ENCODE measurements around the gene LDLRAD4.

DNA sequence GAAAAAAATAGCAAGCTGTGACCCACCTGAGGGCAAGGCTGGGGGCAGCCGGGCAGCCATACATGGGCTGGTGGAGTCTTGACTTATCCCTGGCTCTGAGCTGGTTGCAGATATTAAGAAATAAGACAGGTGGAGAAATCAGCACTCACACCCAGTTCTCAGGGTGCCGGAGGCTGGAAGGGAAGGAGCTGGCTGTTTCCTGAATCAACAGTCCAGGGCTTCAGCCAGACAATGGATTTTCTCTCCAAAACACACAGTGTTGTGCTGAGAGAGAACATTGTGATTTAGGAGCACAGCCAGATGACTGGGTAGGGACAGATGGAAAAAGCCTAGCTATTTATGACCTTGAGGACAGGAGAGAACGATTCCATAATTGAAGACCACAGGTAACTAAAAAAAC lies 208.8 kb downstream of the LDLRAD4 start:
- TF ChIP-seq FOXM1 (IDR thresholded peaks at IDR 0.05; ENCODE audit: borderline replicate concordance), result no peak
- no peak for TF ChIP-seq SUZ12 (IDR thresholded peaks at IDR 0.05)
- TF ChIP-seq L3MBTL2 (conservative IDR thresholded peaks at IDR 0.05), result no peak
- no peak for TF ChIP-seq ELF4 (IDR thresholded peaks at IDR 0.05)
- no peak for TF ChIP-seq CTBP1 (IDR thresholded peaks at IDR 0.05; ENCODE audit: borderline replicate concordance)
- TF ChIP-seq ARNT (IDR thresholded peaks at IDR 0.05), result no peak
- TF ChIP-seq BHLHE40 (IDR thresholded peaks at IDR 0.05; ENCODE audit: borderline replicate concordance), result no peak
- no peak for TF ChIP-seq FOXK2 (IDR thresholded peaks at IDR 0.05)
- no peak for TF ChIP-seq LEF1 (IDR thresholded peaks at IDR 0.05; ENCODE audit: borderline replicate concordance)
- TF ChIP-seq SP1 (IDR thresholded peaks at IDR 0.05), result no peak
- no peak for TF ChIP-seq FOXA1 (IDR thresholded peaks at IDR 0.05)
- TF ChIP-seq HDGF (IDR thresholded peaks at IDR 0.05; ENCODE audit: borderline replicate concordance), result no peak

All from HEK293T (cell line).